C4-2B (cell line): ENCODE measurements around the gene ZNRF3.

Experiments
- ZFX ChIP-seq: fragments of 450-650 bp; IDR thresholded peaks from 2 replicates; pipeline ENCODE4 v1.6.1; 2017
- TF ChIP-seq, protein P1 (sequence below): fragments of 450-650 bp; conservative IDR thresholded peaks from 2 replicates; pipeline ENCODE4 v1.5.1; 2017; ENCODE audit warnings: mild to moderate bottlenecking

DNA sequence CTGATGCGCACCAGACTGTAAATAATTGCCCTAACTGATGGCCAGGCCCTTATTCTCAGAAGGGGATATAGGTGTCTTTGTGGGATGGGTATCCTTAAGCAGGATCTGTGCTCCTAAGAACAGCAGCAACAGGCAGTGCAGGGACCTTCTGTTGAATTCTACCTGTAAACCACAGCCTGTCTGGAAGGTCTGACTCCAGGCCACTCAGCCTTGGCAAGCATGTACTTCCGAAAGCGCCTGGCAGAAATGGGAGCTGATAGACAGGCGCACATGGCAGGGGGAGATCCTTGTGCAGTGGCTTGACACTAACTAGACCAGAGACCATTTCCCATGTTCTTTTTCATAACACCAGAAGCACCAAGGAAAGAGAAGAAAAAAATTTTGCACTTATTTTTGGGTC, 119.2 kb downstream of the ZNRF3 start:
- TF ChIP-seq, protein P1, sequence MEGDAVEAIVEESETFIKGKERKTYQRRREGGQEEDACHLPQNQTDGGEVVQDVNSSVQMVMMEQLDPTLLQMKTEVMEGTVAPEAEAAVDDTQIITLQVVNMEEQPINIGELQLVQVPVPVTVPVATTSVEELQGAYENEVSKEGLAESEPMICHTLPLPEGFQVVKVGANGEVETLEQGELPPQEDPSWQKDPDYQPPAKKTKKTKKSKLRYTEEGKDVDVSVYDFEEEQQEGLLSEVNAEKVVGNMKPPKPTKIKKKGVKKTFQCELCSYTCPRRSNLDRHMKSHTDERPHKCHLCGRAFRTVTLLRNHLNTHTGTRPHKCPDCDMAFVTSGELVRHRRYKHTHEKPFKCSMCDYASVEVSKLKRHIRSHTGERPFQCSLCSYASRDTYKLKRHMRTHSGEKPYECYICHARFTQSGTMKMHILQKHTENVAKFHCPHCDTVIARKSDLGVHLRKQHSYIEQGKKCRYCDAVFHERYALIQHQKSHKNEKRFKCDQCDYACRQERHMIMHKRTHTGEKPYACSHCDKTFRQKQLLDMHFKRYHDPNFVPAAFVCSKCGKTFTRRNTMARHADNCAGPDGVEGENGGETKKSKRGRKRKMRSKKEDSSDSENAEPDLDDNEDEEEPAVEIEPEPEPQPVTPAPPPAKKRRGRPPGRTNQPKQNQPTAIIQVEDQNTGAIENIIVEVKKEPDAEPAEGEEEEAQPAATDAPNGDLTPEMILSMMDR: no peak
- TF ChIP-seq ZFX: no peak
